ENCODE data around the gene SORL1-AS1.

DNA sequence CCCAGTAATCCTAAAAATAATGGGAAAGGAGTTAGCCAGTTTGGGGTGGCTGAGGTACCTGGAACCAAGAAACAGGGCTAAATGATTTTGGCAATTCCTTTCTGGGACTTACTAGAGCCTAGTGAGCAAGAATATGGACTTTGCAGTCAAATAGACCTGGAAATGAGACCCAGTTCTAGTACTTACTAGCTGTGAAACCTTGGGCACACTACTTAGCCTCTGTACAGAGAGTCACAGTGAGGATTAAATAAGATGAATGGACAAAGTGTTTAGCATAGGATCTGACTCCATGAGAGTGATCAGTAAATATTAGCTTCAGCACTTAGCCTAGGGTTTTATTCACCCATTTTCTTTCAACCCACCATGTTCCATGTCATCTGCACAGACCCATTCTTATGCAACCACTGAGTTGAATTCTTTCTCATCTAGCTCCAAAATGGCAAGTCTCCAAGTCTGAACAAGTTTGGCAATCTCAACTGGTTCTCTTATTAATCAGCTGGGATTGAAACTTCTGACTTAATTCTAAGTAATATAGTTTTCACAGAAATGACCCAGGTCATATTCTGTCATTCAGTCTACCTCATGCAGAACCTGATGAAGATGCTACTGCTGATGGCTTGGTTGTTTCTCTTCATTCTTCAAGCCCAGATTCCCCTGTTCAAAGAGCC is 15.6 kb downstream of the SORL1-AS1 start:
- TF ChIP-seq POLR2A (IDR thresholded peaks at IDR 0.05), result no peak
- TF ChIP-seq, protein P1, sequence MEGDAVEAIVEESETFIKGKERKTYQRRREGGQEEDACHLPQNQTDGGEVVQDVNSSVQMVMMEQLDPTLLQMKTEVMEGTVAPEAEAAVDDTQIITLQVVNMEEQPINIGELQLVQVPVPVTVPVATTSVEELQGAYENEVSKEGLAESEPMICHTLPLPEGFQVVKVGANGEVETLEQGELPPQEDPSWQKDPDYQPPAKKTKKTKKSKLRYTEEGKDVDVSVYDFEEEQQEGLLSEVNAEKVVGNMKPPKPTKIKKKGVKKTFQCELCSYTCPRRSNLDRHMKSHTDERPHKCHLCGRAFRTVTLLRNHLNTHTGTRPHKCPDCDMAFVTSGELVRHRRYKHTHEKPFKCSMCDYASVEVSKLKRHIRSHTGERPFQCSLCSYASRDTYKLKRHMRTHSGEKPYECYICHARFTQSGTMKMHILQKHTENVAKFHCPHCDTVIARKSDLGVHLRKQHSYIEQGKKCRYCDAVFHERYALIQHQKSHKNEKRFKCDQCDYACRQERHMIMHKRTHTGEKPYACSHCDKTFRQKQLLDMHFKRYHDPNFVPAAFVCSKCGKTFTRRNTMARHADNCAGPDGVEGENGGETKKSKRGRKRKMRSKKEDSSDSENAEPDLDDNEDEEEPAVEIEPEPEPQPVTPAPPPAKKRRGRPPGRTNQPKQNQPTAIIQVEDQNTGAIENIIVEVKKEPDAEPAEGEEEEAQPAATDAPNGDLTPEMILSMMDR (IDR thresholded peaks at IDR 0.05 in 4 of 5, conservative IDR thresholded peaks at IDR 0.05 in 1 of 5), result no peak

Data from gastrocnemius medialis (tissue), 4 donors.